ENCODE measurements around the gene TNS3.

TNS3 gene

DNA sequence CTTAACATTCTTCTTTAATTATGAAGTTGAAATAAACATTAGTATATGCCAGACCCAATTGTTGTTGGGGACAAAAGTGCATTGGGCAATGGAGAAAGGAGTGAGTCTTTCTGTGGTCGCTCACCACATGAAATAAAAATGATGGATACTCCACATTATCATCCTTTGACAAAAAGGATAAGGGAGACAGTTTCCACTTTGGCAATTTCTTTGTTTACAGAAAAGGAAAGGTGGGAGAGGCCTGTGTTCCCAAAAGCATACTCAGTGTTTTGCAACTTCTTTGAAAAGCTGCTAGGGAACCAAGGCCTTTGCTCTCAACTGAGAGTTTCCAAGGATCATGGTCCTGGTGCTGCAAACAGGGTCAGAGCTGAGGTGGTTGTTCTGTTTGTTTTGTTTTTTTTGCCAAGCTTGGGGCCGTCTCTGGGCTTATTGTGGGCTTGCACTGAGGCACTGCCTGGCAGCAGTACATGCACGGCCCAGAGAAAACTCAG is 341.9 kb downstream of the TNS3 start:
- POLR2A ChIA-PET, result no interaction called here
- CTCF ChIA-PET, result no interaction called here
- Histone ChIP-seq H3K27ac (ENCODE audit: insufficient read depth in 1 of 2, low read depth in 1 of 2, low read length in 2 of 2, poor library complexity in 1 of 2, severe bottlenecking in 2 of 2) (no peak overlapping the region), H3K4me1 (ENCODE audit: control extremely low read depth in 1 of 4, control insufficient read depth in 4 of 4, insufficient read depth in 4 of 4, low read length in 3 of 4) (no peaks in the 10 kb centered on the region), H3K36me3 (ENCODE audit: control insufficient read depth in 4 of 4, insufficient read depth in 4 of 4, low read length in 3 of 4) (no peaks in the 10 kb centered on the region), H3K9me3 (ENCODE audit: control extremely low read depth in 1 of 5, control insufficient read depth in 4 of 5, insufficient read depth in 2 of 5, low read depth in 1 of 5, low read length in 4 of 5) (no peaks in the 10 kb centered on the region), H3K4me3 (ENCODE audit: control insufficient read depth in 1 of 7, extremely low read depth in 1 of 7, insufficient read depth in 4 of 7, low read depth in 2 of 7, low read length in 6 of 7) (no peak overlapping the region), H3K27me3 (replicated peaks in 2 of 5; ENCODE audit: control insufficient read depth in 4 of 5, insufficient read depth in 5 of 5, low read length in 4 of 5) (no peaks in the 10 kb centered on the region)
- DNase-seq, result no peak
- WGBS (ENCODE audit: insufficient coverage), result 100% methylated on average over 2 of the region's 3 CpGs

DNA sequence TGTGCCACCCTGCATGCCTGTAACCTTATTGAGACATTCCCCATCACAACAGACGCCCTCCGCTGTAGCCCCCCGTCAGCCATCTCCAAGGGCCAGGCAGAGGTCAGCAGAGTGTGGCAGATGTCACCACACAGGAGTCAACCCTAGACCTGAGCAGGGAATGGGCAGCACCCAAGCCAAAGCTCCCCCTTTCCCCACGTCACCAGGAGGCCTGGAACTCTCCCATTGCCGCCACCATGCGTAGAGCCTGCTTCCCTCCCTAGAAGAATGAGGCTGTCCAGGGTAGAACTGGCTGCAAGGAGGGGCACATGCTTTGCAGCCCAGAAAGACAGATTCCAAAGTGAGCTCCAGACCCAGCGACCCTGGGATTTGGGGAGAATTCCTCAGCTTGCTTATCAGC is 342.9 kb downstream of the TNS3 start:
- Histone ChIP-seq H3K9me3 (ENCODE audit: control extremely low read depth in 1 of 5, control insufficient read depth in 4 of 5, insufficient read depth in 2 of 5, low read depth in 1 of 5, low read length in 4 of 5) (no peaks in the 10 kb centered on the region), H3K4me1 (ENCODE audit: control extremely low read depth in 1 of 4, control insufficient read depth in 4 of 4, insufficient read depth in 4 of 4, low read length in 3 of 4) (no peaks in the 10 kb centered on the region), H3K27me3 (replicated peaks in 2 of 5; ENCODE audit: control insufficient read depth in 4 of 5, insufficient read depth in 5 of 5, low read length in 4 of 5) (no peaks in the 10 kb centered on the region), H3K4me3 (ENCODE audit: control insufficient read depth in 1 of 7, extremely low read depth in 1 of 7, insufficient read depth in 4 of 7, low read depth in 2 of 7, low read length in 6 of 7) (no peak overlapping the region), H3K27ac (ENCODE audit: insufficient read depth in 1 of 2, low read depth in 1 of 2, low read length in 2 of 2, poor library complexity in 1 of 2, severe bottlenecking in 2 of 2) (no peak overlapping the region), H3K36me3 (ENCODE audit: control insufficient read depth in 4 of 4, insufficient read depth in 4 of 4, low read length in 3 of 4) (no peaks in the 10 kb centered on the region)
- CTCF ChIA-PET, result no interaction called here
- DNase-seq, result no peak
- POLR2A ChIA-PET, result no interaction called here
- 97% methylated on average over 7 of the region's 7 CpGs for WGBS (ENCODE audit: insufficient coverage)

DNA sequence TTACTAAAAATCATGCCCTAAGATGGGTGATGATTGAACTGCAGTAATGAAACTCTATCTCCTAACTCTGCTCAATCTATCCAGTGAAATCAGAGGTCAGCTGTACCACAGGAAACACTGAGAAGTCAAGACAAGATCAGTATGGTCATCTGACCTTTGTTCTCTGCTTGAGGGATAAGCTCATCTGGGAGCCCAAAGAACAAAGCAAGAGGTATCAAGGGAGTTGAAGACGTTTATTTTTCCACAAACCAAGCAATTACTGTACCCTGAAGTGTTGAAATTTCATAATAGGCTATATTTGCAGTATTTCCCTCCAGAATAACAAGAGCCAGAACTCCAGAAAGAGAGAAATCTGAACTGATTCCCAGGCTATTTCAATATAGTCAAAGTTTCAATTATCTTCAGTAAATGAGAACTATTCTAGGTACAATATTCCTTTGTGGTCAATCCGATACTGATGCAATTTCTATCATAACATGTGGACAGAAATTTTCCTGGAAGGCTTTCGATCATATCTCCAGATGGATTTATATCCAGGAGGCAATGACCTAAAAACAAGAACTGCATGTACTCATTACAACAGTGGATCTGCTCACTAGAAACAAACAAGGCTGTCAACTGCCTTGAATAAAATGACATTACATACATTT is 345.3 kb downstream of the TNS3 start:
- Histone ChIP-seq H3K27me3 (replicated peaks in 2 of 5; ENCODE audit: control insufficient read depth in 4 of 5, insufficient read depth in 5 of 5, low read length in 4 of 5) (no peaks in the 10 kb centered on the region), H3K4me3 (ENCODE audit: control insufficient read depth in 1 of 7, extremely low read depth in 1 of 7, insufficient read depth in 4 of 7, low read depth in 2 of 7, low read length in 6 of 7) (no peak overlapping the region), H3K9me3 (ENCODE audit: control extremely low read depth in 1 of 5, control insufficient read depth in 4 of 5, insufficient read depth in 2 of 5, low read depth in 1 of 5, low read length in 4 of 5) (no peaks in the 10 kb centered on the region), H3K27ac (ENCODE audit: insufficient read depth in 1 of 2, low read depth in 1 of 2, low read length in 2 of 2, poor library complexity in 1 of 2, severe bottlenecking in 2 of 2) (no peak overlapping the region), H3K4me1 (ENCODE audit: control extremely low read depth in 1 of 4, control insufficient read depth in 4 of 4, insufficient read depth in 4 of 4, low read length in 3 of 4) (no peaks in the 10 kb centered on the region), H3K36me3 (ENCODE audit: control insufficient read depth in 4 of 4, insufficient read depth in 4 of 4, low read length in 3 of 4) (no peaks in the 10 kb centered on the region)
- ChIA-PET POLR2A (interaction anchor here (0.7 kb wide), 1 partner anchor 654 kb away, joined by 3 read pairs; no protein-coding TSS in a partner anchor), CTCF (no interaction called here)
- no peak for DNase-seq
- 100% methylated on average over 2 of the region's 3 CpGs for WGBS (ENCODE audit: insufficient coverage)

DNA sequence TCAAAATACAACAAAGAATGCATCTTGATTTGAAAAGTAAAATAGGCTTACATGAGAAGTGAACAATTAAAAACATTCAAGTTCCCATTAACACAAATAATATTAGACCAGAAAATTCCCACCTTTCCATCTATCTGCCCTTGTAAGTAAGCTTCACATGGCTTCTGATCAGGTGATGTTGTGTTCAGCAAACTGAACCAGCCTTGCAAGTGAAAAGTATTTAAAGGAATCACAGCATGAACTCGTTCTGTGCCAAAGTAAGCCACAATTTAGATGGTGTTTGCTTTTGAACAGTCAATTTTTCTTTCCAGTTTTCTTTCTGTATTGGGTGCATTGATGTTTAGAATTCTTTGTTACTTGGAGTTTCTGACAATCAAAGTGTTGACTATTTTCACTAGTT is 347.9 kb downstream of the TNS3 start:
- Histone ChIP-seq H3K4me1 (ENCODE audit: control extremely low read depth in 1 of 4, control insufficient read depth in 4 of 4, insufficient read depth in 4 of 4, low read length in 3 of 4) (no peaks in the 10 kb centered on the region), H3K27me3 (replicated peaks in 2 of 5; ENCODE audit: control insufficient read depth in 4 of 5, insufficient read depth in 5 of 5, low read length in 4 of 5) (no peaks in the 10 kb centered on the region), H3K9me3 (ENCODE audit: control extremely low read depth in 1 of 5, control insufficient read depth in 4 of 5, insufficient read depth in 2 of 5, low read depth in 1 of 5, low read length in 4 of 5) (no peaks in the 10 kb centered on the region), H3K27ac (ENCODE audit: insufficient read depth in 1 of 2, low read depth in 1 of 2, low read length in 2 of 2, poor library complexity in 1 of 2, severe bottlenecking in 2 of 2) (no peak overlapping the region), H3K36me3 (ENCODE audit: control insufficient read depth in 4 of 4, insufficient read depth in 4 of 4, low read length in 3 of 4) (no peaks in the 10 kb centered on the region), H3K4me3 (ENCODE audit: control insufficient read depth in 1 of 7, extremely low read depth in 1 of 7, insufficient read depth in 4 of 7, low read depth in 2 of 7, low read length in 6 of 7) (no peak overlapping the region)
- ChIA-PET CTCF (interaction anchor here (1.6 kb wide), 1 partner anchor 54 kb away, joined by 5 read pairs; no protein-coding TSS in a partner anchor), POLR2A (no interaction called here)
- WGBS (ENCODE audit: insufficient coverage), result 91% methylated on average over 1 of the region's 1 CpG
- no peak for DNase-seq

DNA sequence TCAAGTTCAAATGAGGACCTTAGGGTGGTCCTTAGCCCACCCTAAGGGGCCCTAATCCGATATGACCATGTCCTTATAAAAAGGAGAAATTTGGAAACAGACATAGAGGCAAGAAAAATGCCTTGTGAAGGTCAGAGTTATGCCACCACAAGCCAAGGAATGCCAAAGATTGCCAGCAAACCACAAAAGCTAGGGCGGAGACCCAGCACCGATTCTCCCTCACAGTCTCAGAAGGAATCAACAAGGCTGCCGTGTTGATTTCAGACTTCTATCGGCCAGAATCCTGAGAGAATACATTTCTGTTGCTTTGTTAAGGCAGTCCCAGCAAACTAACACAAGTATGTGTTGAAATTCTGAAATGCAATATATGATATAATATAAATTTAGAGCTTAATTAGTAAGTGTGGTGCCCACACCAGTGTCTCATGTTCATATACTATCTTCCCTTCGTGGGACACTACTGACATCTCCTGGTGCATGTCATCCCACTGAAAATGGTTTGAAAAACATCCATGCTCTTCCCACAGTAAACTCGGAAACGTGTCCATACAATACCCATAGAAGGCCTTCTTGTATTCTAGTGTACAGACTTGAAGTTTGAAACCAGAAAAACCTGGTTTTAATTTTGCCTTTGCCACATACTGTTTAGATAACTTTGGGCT is 349.0 kb downstream of the TNS3 start:
- no peak for DNase-seq
- no peaks in the 10 kb centered on the region for H3K36me3 ChIP-seq (ENCODE audit: control insufficient read depth in 4 of 4, insufficient read depth in 4 of 4, low read length in 3 of 4)
- no peaks in the 10 kb centered on the region for H3K9me3 ChIP-seq (ENCODE audit: control extremely low read depth in 1 of 5, control insufficient read depth in 4 of 5, insufficient read depth in 2 of 5, low read depth in 1 of 5, low read length in 4 of 5)
- ChIA-PET CTCF (interaction anchor here (1.6 kb wide), 1 partner anchor 53 kb away, joined by 5 read pairs; no protein-coding TSS in a partner anchor), POLR2A (no interaction called here)
- H3K4me1 ChIP-seq (ENCODE audit: control extremely low read depth in 1 of 4, control insufficient read depth in 4 of 4, insufficient read depth in 4 of 4, low read length in 3 of 4), result peaks cover 0 to 2% (median under 1%) of the 10 kb centered on the region in 4 experiments
- WGBS (ENCODE audit: insufficient coverage), result 89% methylated on average over 8 of the region's 8 CpGs
- no peaks in the 10 kb centered on the region for H3K27me3 ChIP-seq (replicated peaks in 2 of 5; ENCODE audit: control insufficient read depth in 4 of 5, insufficient read depth in 5 of 5, low read length in 4 of 5)
- no peak overlapping the region for H3K27ac ChIP-seq (ENCODE audit: insufficient read depth in 1 of 2, low read depth in 1 of 2, low read length in 2 of 2, poor library complexity in 1 of 2, severe bottlenecking in 2 of 2)
- no peak overlapping the region for H3K4me3 ChIP-seq (ENCODE audit: control insufficient read depth in 1 of 7, extremely low read depth in 1 of 7, insufficient read depth in 4 of 7, low read depth in 2 of 7, low read length in 6 of 7)

DNA sequence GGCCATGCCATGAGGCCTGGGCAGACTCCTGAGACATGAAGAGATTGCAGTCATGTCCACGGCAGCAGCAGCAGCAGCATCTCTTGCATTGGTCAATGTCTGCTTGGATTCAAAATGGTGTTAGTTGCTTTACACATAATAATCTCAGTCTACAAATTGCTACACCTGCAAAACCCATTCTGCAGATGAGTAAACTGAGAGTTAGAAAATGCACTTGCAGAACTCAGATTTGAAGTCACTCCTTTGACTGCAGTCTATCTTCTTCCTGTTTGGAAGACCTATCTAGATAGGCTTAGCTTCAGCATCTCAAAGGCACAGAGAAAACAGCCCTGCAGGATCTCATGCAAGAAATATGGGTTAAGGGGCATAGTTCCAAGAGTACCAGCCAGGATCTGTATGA is 350.3 kb downstream of the TNS3 start:
- CTCF ChIA-PET, result no interaction called here
- POLR2A ChIA-PET, result no interaction called here
- no CpG with 5 or more reads among the region's 1 CpG for WGBS (ENCODE audit: insufficient coverage)
- no peaks in the 10 kb centered on the region for H3K9me3 ChIP-seq (ENCODE audit: control extremely low read depth in 1 of 5, control insufficient read depth in 4 of 5, insufficient read depth in 2 of 5, low read depth in 1 of 5, low read length in 4 of 5)
- no peaks in the 10 kb centered on the region for H3K36me3 ChIP-seq (ENCODE audit: control insufficient read depth in 4 of 4, insufficient read depth in 4 of 4, low read length in 3 of 4)
- no peak for DNase-seq
- no peaks in the 10 kb centered on the region for H3K27me3 ChIP-seq (replicated peaks in 2 of 5; ENCODE audit: control insufficient read depth in 4 of 5, insufficient read depth in 5 of 5, low read length in 4 of 5)
- peaks cover 0 to 15% (median 11%) of the 10 kb centered on the region in 4 experiments for H3K4me1 ChIP-seq (ENCODE audit: control extremely low read depth in 1 of 4, control insufficient read depth in 4 of 4, insufficient read depth in 4 of 4, low read length in 3 of 4)
- H3K27ac ChIP-seq (ENCODE audit: insufficient read depth in 1 of 2, low read depth in 1 of 2, low read length in 2 of 2, poor library complexity in 1 of 2, severe bottlenecking in 2 of 2), result no peak overlapping the region
- no peak overlapping the region for H3K4me3 ChIP-seq (ENCODE audit: control insufficient read depth in 1 of 7, extremely low read depth in 1 of 7, insufficient read depth in 4 of 7, low read depth in 2 of 7, low read length in 6 of 7)

DNA sequence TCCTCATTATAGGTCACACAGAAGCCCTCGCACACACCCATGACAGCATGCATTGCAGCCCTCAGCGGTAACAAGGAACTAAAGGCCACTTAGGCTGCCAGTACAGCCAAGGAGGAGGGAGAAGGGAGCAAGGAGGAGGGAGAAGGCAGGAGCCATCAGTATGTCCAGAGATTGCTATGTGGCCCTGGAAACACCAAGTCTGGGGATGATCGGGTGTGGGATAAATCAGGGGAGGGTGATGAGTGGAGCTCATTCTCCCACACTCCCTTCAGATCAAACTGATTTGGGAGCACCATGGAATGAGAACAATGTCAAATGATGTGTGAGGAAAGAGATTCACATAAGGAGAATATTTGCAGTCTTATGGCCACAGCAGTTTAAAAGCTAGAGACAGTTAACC is 350.9 kb downstream of the TNS3 start:
- Histone ChIP-seq H3K9me3 (ENCODE audit: control extremely low read depth in 1 of 5, control insufficient read depth in 4 of 5, insufficient read depth in 2 of 5, low read depth in 1 of 5, low read length in 4 of 5) (no peaks in the 10 kb centered on the region), H3K27me3 (replicated peaks in 2 of 5; ENCODE audit: control insufficient read depth in 4 of 5, insufficient read depth in 5 of 5, low read length in 4 of 5) (no peaks in the 10 kb centered on the region), H3K27ac (ENCODE audit: insufficient read depth in 1 of 2, low read depth in 1 of 2, low read length in 2 of 2, poor library complexity in 1 of 2, severe bottlenecking in 2 of 2) (no peak overlapping the region), H3K4me1 (ENCODE audit: control extremely low read depth in 1 of 4, control insufficient read depth in 4 of 4, insufficient read depth in 4 of 4, low read length in 3 of 4) (peaks cover 0 to 20% (median 13%) of the 10 kb centered on the region in 4 experiments), H3K4me3 (ENCODE audit: control insufficient read depth in 1 of 7, extremely low read depth in 1 of 7, insufficient read depth in 4 of 7, low read depth in 2 of 7, low read length in 6 of 7) (no peak overlapping the region), H3K36me3 (ENCODE audit: control insufficient read depth in 4 of 4, insufficient read depth in 4 of 4, low read length in 3 of 4) (no peaks in the 10 kb centered on the region)
- ChIA-PET POLR2A (no interaction called here), CTCF (no interaction called here)
- 100% methylated on average over 1 of the region's 3 CpGs for WGBS (ENCODE audit: insufficient coverage)
- no peak for DNase-seq
